SU-DHL-6 (cell line): ENCODE data around the gene SAMD14.

Source experiments
- EZH2phosphoT487 ChIP-seq: fragments of 200-600 bp; sonication (generic), shearing (Covaris generic); conservative IDR thresholded peaks from 2 replicates; pipeline ENCODE4 v1.6.1; 2018; ENCODE audit warnings: mild to moderate bottlenecking, antibody characterized with exemption, low read length, moderate library complexity, mixed read lengths
- TF ChIP-seq, protein P1 (sequence below): fragments of 200-600 bp; sonication (generic); IDR thresholded peaks from one replicate; pipeline ENCODE4 v1.5.1; 2017; ENCODE audit warnings: antibody characterized with exemption, mild to moderate bottlenecking, low read length, moderate library complexity; ENCODE audit not compliant: insufficient read depth, poor library complexity, severe bottlenecking

DNA sequence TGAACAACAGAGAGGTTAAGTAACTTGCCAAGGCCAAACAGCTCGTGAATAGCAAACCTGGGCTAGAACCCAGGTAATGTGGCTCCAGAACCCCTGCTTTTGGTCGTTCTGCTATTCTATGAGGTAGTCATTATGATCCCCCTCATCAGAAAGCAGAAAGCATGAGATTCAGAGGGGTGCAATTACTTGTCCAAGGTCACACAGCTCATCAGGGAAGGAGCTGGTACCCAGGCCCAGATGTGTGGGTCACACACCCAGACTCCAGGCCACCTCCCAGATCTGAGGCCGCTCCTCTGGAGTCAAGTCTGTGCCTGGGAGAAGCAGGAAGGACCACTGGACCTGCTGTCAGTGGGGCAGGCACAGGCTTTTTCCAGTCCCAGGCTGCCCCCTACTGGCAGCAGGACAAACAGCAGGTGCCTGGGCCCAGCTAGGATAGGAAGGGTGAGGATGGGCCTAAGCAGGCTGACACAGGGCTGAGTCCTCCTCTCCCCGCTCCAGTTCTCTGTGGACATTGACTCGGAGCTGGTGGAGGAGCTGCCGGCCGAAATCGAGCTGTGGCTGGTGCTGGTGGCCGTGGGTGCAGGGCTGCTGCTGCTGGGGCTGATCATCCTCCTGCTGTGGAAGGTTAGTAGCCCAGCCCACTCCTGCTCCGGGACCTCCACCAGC, 42.6 kb downstream of the SAMD14 start:
- TF ChIP-seq, protein P1, sequence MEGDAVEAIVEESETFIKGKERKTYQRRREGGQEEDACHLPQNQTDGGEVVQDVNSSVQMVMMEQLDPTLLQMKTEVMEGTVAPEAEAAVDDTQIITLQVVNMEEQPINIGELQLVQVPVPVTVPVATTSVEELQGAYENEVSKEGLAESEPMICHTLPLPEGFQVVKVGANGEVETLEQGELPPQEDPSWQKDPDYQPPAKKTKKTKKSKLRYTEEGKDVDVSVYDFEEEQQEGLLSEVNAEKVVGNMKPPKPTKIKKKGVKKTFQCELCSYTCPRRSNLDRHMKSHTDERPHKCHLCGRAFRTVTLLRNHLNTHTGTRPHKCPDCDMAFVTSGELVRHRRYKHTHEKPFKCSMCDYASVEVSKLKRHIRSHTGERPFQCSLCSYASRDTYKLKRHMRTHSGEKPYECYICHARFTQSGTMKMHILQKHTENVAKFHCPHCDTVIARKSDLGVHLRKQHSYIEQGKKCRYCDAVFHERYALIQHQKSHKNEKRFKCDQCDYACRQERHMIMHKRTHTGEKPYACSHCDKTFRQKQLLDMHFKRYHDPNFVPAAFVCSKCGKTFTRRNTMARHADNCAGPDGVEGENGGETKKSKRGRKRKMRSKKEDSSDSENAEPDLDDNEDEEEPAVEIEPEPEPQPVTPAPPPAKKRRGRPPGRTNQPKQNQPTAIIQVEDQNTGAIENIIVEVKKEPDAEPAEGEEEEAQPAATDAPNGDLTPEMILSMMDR: peak; percentile 88
- no peak for TF ChIP-seq EZH2phosphoT487
